GM18873 (cell line): ENCODE measurements around the gene NUP98.
"Not testable (repeated sequence)": the region's sequence is repeated elsewhere in the genome, so short reads cannot be mapped to it uniquely, and the experiment has no call there.

Experiments used
- ATAC-seq: cut with Tn5 transposase; IDR thresholded peaks from one replicate; pipeline ENCODE4 v1.9.1; 2021; ENCODE audit warnings: mild to moderate bottlenecking, moderate library complexity, moderate number of reproducible peaks; ENCODE audit not compliant: unreplicated experiment, low FRiP score

Gene NUP98

GRCh38 chr11:3645552-3645951 is 151.8 kb downstream of the NUP98 start:
- no peak for ATAC-seq

- ATAC-seq, result no peak
Measured at GRCh38 chr11:3644817-3645235, 152.5 kb downstream of the NUP98 start, which contains the start of gene ART1. ART1 (plus strand) TSS chr11:3645128; CDS start chr11:3659214, 14,086 bp downstream.

- not testable (repeated sequence) for ATAC-seq
Measured at GRCh38 chr11:3643102-3643546, 154.2 kb downstream of the NUP98 start.

GRCh38 chr11:3642071-3642951 is 155.0 kb downstream of the NUP98 start:
- ATAC-seq, result no peak

DNA sequence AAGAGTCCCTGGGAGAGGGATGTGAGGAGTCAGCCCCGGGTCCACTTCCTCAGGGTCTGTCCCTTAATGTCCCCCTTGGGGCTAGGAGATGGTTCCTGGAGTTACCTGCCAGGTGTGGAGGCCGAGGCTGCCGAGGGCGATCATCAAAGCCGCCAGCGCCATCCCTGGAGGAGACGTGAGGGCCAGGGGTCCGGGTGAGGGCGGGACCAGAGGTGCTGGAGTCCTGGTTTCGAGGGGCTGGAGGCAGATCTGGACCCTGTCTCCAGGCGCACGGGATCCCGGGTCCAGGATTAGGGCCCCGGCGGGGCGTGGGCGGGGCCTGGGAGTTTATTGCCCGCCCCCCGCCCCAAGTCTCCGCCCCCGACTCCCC is 155.7 kb downstream of the NUP98 start, which contains the start of gene ART5:
TSS of gene ART5 (minus strand) at position 292 of the 370 bp plus-strand sequence. CDS start at position 162, 130 bp downstream.
- ATAC-seq, result no peak

- no peak for ATAC-seq
Measured at GRCh38 chr11:3641191-3641590, 156.2 kb downstream of the NUP98 start.

- no peak for ATAC-seq
Measured at GRCh38 chr11:3639841-3640240, 157.5 kb downstream of the NUP98 start.

GRCh38 chr11:3638513-3638912 is 158.8 kb downstream of the NUP98 start:
- no peak for ATAC-seq

- no peak for ATAC-seq
Measured at GRCh38 chr11:3637201-3637600, 160.2 kb downstream of the NUP98 start.

DNA sequence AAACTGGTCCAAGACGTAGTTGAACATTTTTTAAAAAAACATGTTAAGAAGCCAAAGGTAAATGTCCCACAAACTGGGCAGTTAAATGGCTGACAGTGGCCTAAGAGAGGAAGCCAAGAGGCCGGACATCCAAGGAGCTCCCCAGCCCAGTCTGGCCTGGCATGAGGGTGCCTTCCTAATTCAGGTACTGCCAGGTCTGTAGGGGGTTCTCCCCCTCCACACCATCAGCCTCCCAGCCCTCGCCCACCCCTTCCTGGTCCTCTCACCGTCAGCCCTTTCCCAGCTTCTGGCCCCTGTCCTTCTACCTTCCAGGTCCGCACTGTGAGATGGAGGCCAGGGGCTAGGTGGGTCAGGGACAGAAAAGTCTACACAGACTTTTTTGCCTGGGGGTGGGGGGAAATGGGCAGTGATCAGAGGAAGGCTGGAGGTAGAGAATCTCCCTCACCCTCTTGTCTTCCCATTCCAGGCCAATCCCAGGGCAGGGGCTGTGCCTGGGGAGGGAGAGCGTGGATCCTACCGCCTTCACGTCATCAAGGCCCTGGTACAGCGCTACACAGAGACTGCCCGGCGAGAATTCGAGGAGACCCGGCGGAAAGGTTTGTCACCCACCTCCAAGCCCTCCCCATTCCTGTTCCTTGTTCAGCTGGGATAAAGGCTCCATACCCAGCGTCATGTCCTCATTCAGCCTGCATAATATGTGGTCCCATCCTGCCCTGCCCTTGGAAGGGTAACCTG is 161.5 kb downstream of the NUP98 start:
- no peak for ATAC-seq

- ATAC-seq, result no peak
Measured at GRCh38 chr11:3632070-3632660, 165.2 kb downstream of the NUP98 start.

GRCh38 chr11:3631331-3631730 is 166.0 kb downstream of the NUP98 start:
- ATAC-seq, result no peak

GRCh38 chr11:3627291-3627690 is 170.1 kb downstream of the NUP98 start:
- ATAC-seq, result no peak

GRCh38 chr11:3626250-3626960 is 170.9 kb downstream of the NUP98 start:
- ATAC-seq, result no peak
